K562 (cell line): ENCODE results near the gene MTCH2. TPM values are rescaled to one million over a fixed set of nuclear protein-coding genes. Genes with fewer than 3 reads are reported as not detected.
A peak's percentile ranks its signal among the peaks of the same experiment; 100 is the strongest.

Source experiments
- DACH1 ChIP-seq: fragments of 450-650 bp; IDR thresholded peaks from 2 replicates; pipeline ENCODE4 v1.6.1; 2018; ENCODE audit not compliant: partially characterized antibody
- KDM2B ChIP-seq: fragments of 250-450 bp; sonication (Bioruptor Pico); IDR thresholded peaks from 2 replicates; pipeline ENCODE4 v1.8.0; 2021; ENCODE audit warnings: mild to moderate bottlenecking, moderate library complexity
- KDM5B ChIP-seq: fragments of 200-600 bp; sonication (generic); IDR thresholded peaks from 2 replicates; pipeline ENCODE4 v1.6.1; 2012; ENCODE audit warnings: low read depth, mild to moderate bottlenecking, moderate library complexity, low read length, control low read depth, inconsistent platforms; ENCODE audit not compliant: insufficient replicate concordance
- PTBP1 ChIP-seq: fragments of 200-400 bp; formaldehyde crosslinking; IDR thresholded peaks from 2 replicates; pipeline ENCODE4 v1.6.1; 2017; ENCODE audit warnings: low read depth, low read length
- RBM39 ChIP-seq: fragments of 200-400 bp; formaldehyde crosslinking; optimal IDR thresholded peaks from 2 replicates; pipeline ENCODE3; 2018; ENCODE audit warnings: low read depth, low read length
- RCOR1 ChIP-seq, 2 experiments: IDR thresholded peaks; 2 replicates each; pipeline ENCODE4 v1.6.1; 2012; ENCODE audit warnings: low read depth in 2 of 2, low read length in 2 of 2, borderline replicate concordance in 1 of 2, improper control_type of control experiment in 1 of 2
- TAF15 ChIP-seq: fragments of 200-400 bp; formaldehyde crosslinking; IDR thresholded peaks from 2 replicates; pipeline ENCODE4 v1.6.1; 2017; ENCODE audit warnings: mild to moderate bottlenecking, low read depth, low read length, moderate library complexity
- polyA plus RNA-seq, 8 experiments: library from polyadenylated mRNA; depleted of rRNA in 4 of 8; stranded (reverse) in 5 of 8; unstranded in 3 of 8; fragments of >200 nt; fragmentation: Nextera tagmentation in 2 of 8; fragmentation: Illumina TruSeq in 1 of 8; extraction: Ambion mirVana in 2 of 8; extraction: Trizol in 1 of 8; gene quantifications; 2 replicates each; pipeline versions ENCODE4 v1.2.1 to v1.2.3, GENCODE V29; 2011 to 2014; ENCODE audit warnings: inconsistent platforms in 1 of 8, missing spikeins in 1 of 8
- total RNA-seq, 7 experiments: library from RNA; depleted of rRNA in 6 of 7; stranded (reverse); fragments of >200 nt in 6 of 7; fragmentation: Illumina TruSeq in 2 of 7; extraction: Trizol in 2 of 7; gene quantifications; 2 replicates each; pipeline versions ENCODE4 v1.2.1 to v1.2.3, GENCODE V29; 2011 to 2021; ENCODE audit warnings: low replicate concordance in 1 of 7
- TF ChIP-seq, protein P1 (sequence below), 2 experiments: fragments of 450-650 bp in 1 of 2; sonication (generic) in 1 of 2; formaldehyde crosslinking in 1 of 2; IDR thresholded peaks; 2 replicates each; pipeline versions ENCODE4 v1.7.1 to v1.9.0; 2016 to 2022; ENCODE audit warnings: inconsistent platforms in 1 of 2, mild to moderate bottlenecking in 1 of 2, missing genetic modification reagents in 1 of 2
- TF ChIP-seq, protein P2 (sequence below): fragments of 450-650 bp; IDR thresholded peaks from 2 replicates; pipeline ENCODE4 v1.6.1; 2016; ENCODE audit warnings: borderline replicate concordance
- TF ChIP-seq, protein P3 (sequence below): sonication (generic); formaldehyde crosslinking; IDR thresholded peaks from 2 replicates; pipeline ENCODE4 v1.8.1; 2022; ENCODE audit warnings: missing genetic modification reagents
- TF ChIP-seq, protein P4 (sequence below): fragments of 200-800 bp; sonication (Bioruptor generic); IDR thresholded peaks from 2 replicates; pipeline ENCODE4 v1.6.1; 2017; ENCODE audit warnings: missing genetic modification characterization, missing compliant biosample characterization

The MTCH2 gene
- total and polyA plus RNA-seq, 9 of the 15 experiments (the other 6 are each of a cell fraction or from before 2014, with no cell fraction given) = 95.4 to 620 (median 198) TPM

DNA sequence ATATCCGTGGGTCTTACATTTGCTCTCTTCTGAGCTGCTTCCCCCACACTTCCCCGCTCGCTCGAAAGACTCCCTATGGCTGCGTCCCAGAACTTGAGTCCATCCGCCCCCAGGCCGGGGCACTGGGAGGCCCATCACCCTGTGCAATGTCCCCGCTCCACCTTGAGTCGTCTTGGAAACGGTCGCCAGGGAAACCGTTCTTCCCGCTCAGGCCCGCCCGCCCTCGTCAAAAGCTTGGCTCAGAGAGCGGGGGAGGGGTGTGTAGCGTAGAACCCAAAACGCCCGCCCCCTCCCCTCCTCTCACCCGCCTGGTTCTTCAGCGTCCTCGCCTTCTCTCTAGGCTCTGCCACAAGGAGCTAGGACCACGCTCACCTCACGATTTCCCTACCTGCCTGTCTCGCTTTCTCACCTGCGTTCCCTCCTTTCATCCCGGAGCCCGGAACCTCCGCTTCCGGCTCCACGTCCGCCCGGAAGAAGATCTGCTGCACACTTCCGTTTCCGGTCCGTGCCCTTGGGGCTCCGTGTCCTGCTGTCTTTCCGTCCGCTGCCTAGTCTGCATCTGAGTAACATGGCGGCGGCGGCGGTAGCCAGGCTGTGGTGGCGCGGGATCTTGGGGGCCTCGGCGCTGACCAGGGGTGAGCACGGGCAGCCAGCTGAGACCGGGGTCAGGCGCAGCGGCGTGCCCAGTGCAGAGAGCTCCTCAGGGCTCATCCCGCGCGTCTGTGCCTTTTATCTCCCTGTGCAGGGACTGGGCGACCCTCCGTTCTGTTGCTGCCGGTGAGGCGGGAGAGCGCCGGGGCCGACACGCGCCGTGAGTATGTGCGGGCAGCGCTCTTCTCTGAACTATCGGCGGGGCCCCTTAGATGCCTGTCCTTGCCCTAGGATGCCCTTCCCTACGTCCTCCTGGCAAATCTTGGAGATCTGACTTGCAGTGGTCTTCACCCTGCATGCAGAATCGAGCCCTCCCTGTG lies 63.5 kb downstream of the MTCH2 start, which contains the start of the genes KBTBD4 and NDUFS3 (continued):
- TF ChIP-seq, protein P1, sequence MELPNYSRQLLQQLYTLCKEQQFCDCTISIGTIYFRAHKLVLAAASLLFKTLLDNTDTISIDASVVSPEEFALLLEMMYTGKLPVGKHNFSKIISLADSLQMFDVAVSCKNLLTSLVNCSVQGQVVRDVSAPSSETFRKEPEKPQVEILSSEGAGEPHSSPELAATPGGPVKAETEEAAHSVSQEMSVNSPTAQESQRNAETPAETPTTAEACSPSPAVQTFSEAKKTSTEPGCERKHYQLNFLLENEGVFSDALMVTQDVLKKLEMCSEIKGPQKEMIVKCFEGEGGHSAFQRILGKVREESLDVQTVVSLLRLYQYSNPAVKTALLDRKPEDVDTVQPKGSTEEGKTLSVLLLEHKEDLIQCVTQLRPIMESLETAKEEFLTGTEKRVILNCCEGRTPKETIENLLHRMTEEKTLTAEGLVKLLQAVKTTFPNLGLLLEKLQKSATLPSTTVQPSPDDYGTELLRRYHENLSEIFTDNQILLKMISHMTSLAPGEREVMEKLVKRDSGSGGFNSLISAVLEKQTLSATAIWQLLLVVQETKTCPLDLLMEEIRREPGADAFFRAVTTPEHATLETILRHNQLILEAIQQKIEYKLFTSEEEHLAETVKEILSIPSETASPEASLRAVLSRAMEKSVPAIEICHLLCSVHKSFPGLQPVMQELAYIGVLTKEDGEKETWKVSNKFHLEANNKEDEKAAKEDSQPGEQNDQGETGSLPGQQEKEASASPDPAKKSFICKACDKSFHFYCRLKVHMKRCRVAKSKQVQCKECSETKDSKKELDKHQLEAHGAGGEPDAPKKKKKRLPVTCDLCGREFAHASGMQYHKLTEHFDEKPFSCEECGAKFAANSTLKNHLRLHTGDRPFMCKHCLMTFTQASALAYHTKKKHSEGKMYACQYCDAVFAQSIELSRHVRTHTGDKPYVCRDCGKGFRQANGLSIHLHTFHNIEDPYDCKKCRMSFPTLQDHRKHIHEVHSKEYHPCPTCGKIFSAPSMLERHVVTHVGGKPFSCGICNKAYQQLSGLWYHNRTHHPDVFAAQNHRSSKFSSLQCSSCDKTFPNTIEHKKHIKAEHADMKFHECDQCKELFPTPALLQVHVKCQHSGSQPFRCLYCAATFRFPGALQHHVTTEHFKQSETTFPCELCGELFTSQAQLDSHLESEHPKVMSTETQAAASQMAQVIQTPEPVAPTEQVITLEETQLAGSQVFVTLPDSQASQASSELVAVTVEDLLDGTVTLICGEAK (IDR thresholded peaks at IDR 0.05) = peak; percentile 100
- TF ChIP-seq, protein P1 (CRISPR knock-in tag; IDR thresholded peaks at IDR 0.05) = no peak
- TF ChIP-seq RBM39 (no peak), TAF15 (no peak), KDM5B (peak; percentile 93), RCOR1 (IDR thresholded peaks at IDR 0.05; ENCODE audit: borderline replicate concordance in 1 of 2, low read depth in 2 of 2, low read length in 2 of 2) (peak in 1 of 2 experiments; percentile 61; a peak in 3 of 4 replicates), KDM2B (peak; percentile 87), PTBP1 (no peak), DACH1 (no peak)
- TF ChIP-seq, protein P2, sequence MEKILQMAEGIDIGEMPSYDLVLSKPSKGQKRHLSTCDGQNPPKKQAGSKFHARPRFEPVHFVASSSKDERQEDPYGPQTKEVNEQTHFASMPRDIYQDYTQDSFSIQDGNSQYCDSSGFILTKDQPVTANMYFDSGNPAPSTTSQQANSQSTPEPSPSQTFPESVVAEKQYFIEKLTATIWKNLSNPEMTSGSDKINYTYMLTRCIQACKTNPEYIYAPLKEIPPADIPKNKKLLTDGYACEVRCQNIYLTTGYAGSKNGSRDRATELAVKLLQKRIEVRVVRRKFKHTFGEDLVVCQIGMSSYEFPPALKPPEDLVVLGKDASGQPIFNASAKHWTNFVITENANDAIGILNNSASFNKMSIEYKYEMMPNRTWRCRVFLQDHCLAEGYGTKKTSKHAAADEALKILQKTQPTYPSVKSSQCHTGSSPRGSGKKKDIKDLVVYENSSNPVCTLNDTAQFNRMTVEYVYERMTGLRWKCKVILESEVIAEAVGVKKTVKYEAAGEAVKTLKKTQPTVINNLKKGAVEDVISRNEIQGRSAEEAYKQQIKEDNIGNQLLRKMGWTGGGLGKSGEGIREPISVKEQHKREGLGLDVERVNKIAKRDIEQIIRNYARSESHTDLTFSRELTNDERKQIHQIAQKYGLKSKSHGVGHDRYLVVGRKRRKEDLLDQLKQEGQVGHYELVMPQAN = peak; percentile 94
- TF ChIP-seq, protein P3, sequence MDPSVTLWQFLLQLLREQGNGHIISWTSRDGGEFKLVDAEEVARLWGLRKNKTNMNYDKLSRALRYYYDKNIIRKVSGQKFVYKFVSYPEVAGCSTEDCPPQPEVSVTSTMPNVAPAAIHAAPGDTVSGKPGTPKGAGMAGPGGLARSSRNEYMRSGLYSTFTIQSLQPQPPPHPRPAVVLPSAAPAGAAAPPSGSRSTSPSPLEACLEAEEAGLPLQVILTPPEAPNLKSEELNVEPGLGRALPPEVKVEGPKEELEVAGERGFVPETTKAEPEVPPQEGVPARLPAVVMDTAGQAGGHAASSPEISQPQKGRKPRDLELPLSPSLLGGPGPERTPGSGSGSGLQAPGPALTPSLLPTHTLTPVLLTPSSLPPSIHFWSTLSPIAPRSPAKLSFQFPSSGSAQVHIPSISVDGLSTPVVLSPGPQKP (CRISPR knock-in tag) = no peak
- TF ChIP-seq, protein P4, sequence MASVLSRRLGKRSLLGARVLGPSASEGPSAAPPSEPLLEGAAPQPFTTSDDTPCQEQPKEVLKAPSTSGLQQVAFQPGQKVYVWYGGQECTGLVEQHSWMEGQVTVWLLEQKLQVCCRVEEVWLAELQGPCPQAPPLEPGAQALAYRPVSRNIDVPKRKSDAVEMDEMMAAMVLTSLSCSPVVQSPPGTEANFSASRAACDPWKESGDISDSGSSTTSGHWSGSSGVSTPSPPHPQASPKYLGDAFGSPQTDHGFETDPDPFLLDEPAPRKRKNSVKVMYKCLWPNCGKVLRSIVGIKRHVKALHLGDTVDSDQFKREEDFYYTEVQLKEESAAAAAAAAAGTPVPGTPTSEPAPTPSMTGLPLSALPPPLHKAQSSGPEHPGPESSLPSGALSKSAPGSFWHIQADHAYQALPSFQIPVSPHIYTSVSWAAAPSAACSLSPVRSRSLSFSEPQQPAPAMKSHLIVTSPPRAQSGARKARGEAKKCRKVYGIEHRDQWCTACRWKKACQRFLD (CRISPR knock-in tag) = no peak
